HG02642 (cell line): ENCODE results near the gene ERBB2.

Experiments used
- ATAC-seq: cut with Tn5 transposase; IDR thresholded peaks from one replicate; pipeline ENCODE4 v1.9.1; 2021; ENCODE audit warnings: mild to moderate bottlenecking; ENCODE audit not compliant: unreplicated experiment, poor library complexity

The ERBB2 gene

DNA sequence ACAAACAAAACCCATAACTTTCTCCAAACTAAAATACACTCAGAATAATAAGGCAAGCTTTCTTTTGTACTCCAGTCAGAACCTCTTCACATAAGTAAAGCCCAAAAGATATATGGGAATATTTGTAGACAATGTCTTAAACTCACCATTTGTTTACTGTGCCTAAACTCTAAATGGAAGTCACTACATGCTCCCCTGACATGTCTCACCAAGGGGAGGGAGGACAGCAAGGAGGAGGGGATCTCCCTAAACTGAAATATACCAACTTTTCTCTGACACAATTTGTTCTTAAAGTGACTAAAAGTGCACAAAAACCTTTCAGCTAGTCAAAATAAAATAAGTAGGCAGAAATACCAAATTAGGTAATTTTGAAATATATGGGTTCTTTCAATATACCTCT is 76.4 kb downstream of the ERBB2 start:
- no peak for ATAC-seq

DNA sequence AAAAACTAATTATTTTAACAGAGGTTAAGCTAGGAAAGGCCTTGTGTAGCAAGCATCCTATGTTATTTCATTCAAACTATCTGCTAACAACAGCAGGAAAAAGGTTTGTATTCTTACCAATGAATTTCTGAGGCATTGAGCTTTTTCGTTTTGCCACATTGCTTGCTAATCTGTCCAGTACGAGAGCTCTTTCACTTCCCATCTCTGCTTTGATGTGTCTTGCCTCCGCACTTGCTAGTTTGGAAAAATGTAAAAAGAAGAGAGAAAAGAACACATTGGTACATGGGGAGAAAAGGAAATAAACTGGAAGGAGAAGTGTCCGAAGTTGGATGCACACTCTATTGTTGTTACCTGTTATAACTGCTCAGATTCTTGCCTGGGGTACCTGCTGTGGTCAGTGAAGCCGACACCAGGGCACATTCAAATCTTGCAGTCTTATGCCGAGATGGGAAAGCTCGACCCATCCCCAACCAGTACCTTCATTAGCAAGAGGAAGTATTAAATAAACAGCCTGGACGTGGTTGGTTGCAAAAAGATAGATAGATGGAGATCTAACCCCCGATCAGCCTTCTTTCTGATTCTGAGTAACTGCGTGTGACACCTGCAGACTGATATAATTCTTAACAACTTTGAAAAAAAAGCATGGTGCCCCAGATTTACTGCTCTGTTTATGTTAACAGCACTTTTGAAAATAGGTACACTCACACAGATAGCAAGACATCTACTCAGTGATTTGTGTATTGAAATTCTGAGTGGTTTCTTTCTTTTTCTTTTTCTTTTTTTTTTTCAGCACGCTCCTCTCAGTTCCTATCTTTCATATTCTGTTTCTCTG is 77.9 kb downstream of the ERBB2 start:
- peak; percentile 66 for ATAC-seq
